Measurements from ENCODE around the gene MAGI2. TPM values are rescaled to one million over a fixed set of nuclear protein-coding genes. Genes with fewer than 3 reads are reported as not detected.

MAGI2 gene
- total and polyA plus RNA-seq, 2 experiments from 2014 or later = 10.4 to 26.4 TPM

GRCh38 chr7:78326189-78326588 is 1127.3 kb downstream of the MAGI2 start:
- TF ChIP-seq NANOG (IDR thresholded peaks at IDR 0.05; ENCODE audit: borderline replicate concordance) (no peak), STAT1 (IDR thresholded peaks at IDR 0.05; ENCODE audit: unreplicated experiment) (no peak), ZNF114 (CRISPR knock-in tag; IDR thresholded peaks at IDR 0.05) (no peak), EZH2phosphoT487 (IDR thresholded peaks at IDR 0.05; ENCODE audit: unreplicated experiment) (no peak), ETS1 (IDR thresholded peaks at IDR 0.05) (no peak), REST (IDR thresholded peaks at IDR 0.05; ENCODE audit: unreplicated experiment) (no peak), ZNF331 (CRISPR knock-in tag; IDR thresholded peaks at IDR 0.05; ENCODE audit: low read depth) (no peak), EZH2 (IDR thresholded peaks at IDR 0.05; ENCODE audit: low read depth, unreplicated experiment) (no peak), POLR2AphosphoS5 (IDR thresholded peaks at IDR 0.05; ENCODE audit: low read depth) (no peak), JUNB (IDR thresholded peaks at IDR 0.05; ENCODE audit: unreplicated experiment) (no peak), CREB1 (CRISPR knock-in tag; IDR thresholded peaks at IDR 0.05; ENCODE audit: low read depth) (no peak), CTCF (conservative IDR thresholded peaks at IDR 0.05; ENCODE audit: low read depth in 2 of 2) (no peak), ZNF462 (CRISPR knock-in tag; IDR thresholded peaks at IDR 0.05) (no peak)
- H3K27me3 Mint-ChIP-seq (ENCODE audit: insufficient read depth, low read depth, poor library complexity) = no peaks in the 10 kb centered on the region
- H3F3A ChIP-seq (replicated peaks; ENCODE audit: low read depth) = no peaks in the 10 kb centered on the region
- H3K4me1 ChIP-seq (ENCODE audit: insufficient read depth) = no peaks in the 10 kb centered on the region
- H3K27me3 ChIP-seq (ENCODE audit: insufficient read depth) = no peaks in the 10 kb centered on the region
- H3K4me3 Mint-ChIP-seq = no peak overlapping the region
- no peak overlapping the region for H3K27ac ChIP-seq (ENCODE audit: low read depth)
- no peaks in the 10 kb centered on the region for H4K20me1 ChIP-seq (replicated peaks; ENCODE audit: insufficient read depth)
- DNase-seq (ENCODE audit: low spot score) (no peak), ATAC-seq (no peak)
- no peak overlapping the region for H3K4me3 ChIP-seq
- H3K36me3 Mint-ChIP-seq (ENCODE audit: low read depth) = peaks cover 10% of the 10 kb centered on the region; the same call in 2 of the 3 replicates
- no peak overlapping the region for H2AFZ ChIP-seq
- H3K9me2 ChIP-seq (ENCODE audit: insufficient read depth) = no peaks in the 10 kb centered on the region
- no peak overlapping the region for H3K4me2 ChIP-seq
- H3K4me1 Mint-ChIP-seq = no peaks in the 10 kb centered on the region
- H3K79me2 ChIP-seq (replicated peaks; ENCODE audit: insufficient read depth) = no peaks in the 10 kb centered on the region
- H3K9me3 Mint-ChIP-seq = no peaks in the 10 kb centered on the region
- H3K36me3 ChIP-seq (ENCODE audit: insufficient read depth) = no peaks in the 10 kb centered on the region
- H3K27ac Mint-ChIP-seq = no peak overlapping the region
